Measurements from ENCODE around the gene JAML.

- TF ChIP-seq, protein P1, sequence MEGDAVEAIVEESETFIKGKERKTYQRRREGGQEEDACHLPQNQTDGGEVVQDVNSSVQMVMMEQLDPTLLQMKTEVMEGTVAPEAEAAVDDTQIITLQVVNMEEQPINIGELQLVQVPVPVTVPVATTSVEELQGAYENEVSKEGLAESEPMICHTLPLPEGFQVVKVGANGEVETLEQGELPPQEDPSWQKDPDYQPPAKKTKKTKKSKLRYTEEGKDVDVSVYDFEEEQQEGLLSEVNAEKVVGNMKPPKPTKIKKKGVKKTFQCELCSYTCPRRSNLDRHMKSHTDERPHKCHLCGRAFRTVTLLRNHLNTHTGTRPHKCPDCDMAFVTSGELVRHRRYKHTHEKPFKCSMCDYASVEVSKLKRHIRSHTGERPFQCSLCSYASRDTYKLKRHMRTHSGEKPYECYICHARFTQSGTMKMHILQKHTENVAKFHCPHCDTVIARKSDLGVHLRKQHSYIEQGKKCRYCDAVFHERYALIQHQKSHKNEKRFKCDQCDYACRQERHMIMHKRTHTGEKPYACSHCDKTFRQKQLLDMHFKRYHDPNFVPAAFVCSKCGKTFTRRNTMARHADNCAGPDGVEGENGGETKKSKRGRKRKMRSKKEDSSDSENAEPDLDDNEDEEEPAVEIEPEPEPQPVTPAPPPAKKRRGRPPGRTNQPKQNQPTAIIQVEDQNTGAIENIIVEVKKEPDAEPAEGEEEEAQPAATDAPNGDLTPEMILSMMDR (IDR thresholded peaks at IDR 0.05 in 2 of 3, conservative IDR thresholded peaks at IDR 0.05 in 1 of 3; ENCODE audit: borderline replicate concordance in 1 of 3, insufficient read depth in 1 of 3, low read depth in 2 of 3, low read length in 2 of 3) = no peak
- no peak for TF ChIP-seq FOSL1 (IDR thresholded peaks at IDR 0.05; ENCODE audit: low read depth)
- TF ChIP-seq EZH2 (IDR thresholded peaks at IDR 0.05) = no peak
- TF ChIP-seq POLR2AphosphoS5 (IDR thresholded peaks at IDR 0.05; ENCODE audit: low read depth, low read length) = no peak
- TF ChIP-seq POLR2A (IDR thresholded peaks at IDR 0.05; ENCODE audit: borderline replicate concordance, extremely low read depth, insufficient read depth, insufficient read length) = no peak
- TF ChIP-seq, protein P2, sequence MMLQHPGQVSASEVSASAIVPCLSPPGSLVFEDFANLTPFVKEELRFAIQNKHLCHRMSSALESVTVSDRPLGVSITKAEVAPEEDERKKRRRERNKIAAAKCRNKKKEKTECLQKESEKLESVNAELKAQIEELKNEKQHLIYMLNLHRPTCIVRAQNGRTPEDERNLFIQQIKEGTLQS (IDR thresholded peaks at IDR 0.05) = no peak
- no peak for TF ChIP-seq REST (IDR thresholded peaks at IDR 0.05; ENCODE audit: low read depth)
- TF ChIP-seq ZNF274 (IDR thresholded peaks at IDR 0.05; ENCODE audit: low read depth, low read length) = no peak
Observed at GRCh38 chr11:118243993-118244762, 19.4 kb upstream of the JAML start.
